SK-N-MC (cell line): ENCODE results near the gene CHRM3.

Experiments used
- EZH2 ChIP-seq: fragments of 200-600 bp; sonication (generic); IDR thresholded peaks from one replicate; pipeline ENCODE4 v1.6.1; 2017; ENCODE audit warnings: antibody characterized with exemption
- FOXP2 ChIP-seq: optimal IDR thresholded peaks from 2 replicates; pipeline ENCODE3; 2011; ENCODE audit warnings: mild to moderate bottlenecking, moderate library complexity; ENCODE audit not compliant: insufficient read depth; ENCODE audit errors: extremely low read length, control extremely low read depth
- POLR2AphosphoS5 ChIP-seq: IDR thresholded peaks from 2 replicates; pipeline ENCODE4 v1.6.1; 2012; ENCODE audit warnings: mild to moderate bottlenecking, low read depth, low read length, borderline replicate concordance

DNA sequence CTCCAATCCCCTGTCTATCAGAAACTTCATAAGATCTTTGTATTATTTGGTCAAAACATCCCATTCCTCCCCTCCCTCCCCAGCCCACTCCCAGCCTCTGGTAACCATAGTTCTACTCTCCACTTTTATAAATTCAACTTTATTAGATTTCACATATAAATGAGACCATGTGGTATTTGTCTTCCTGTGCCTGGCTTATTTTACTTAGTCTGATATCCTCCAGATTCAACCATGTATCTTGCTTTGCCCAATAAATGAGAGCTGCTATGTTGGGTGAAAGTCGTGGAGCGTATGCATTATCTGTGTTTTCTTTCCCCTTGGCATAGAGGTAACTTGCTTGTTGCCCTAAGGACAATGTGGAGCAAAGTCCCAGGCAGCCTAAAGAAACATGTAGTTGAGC lies 28.5 kb upstream of the CHRM3 start:
- TF ChIP-seq FOXP2 (no peak), POLR2AphosphoS5 (no peak), EZH2 (no peak)
